Gastroesophageal sphincter (tissue), 3 donors: ENCODE data around the gene UPK3BL1.
"Not testable (repeated sequence)": the region's sequence is repeated elsewhere in the genome, so short reads cannot be mapped to it uniquely, and the experiment has no call there.

Experiments
- EP300 ChIP-seq: sonication (generic); formaldehyde crosslinking; IDR thresholded peaks from one replicate; pipeline ENCODE4 v1.6.1; 2017; ENCODE audit warnings: antibody characterized with exemption, mild to moderate bottlenecking
- POLR2A ChIP-seq, 2 donors: fragments of 450-650 bp; IDR thresholded peaks; one replicate each; pipeline ENCODE4 v1.6.1; 2017; ENCODE audit warnings: antibody characterized with exemption in 2 of 2, mild to moderate bottlenecking in 2 of 2, moderate library complexity in 1 of 2
- POLR2AphosphoS5 ChIP-seq: sonication (generic); formaldehyde crosslinking; IDR thresholded peaks from one replicate; pipeline ENCODE4 v1.6.1; 2017; ENCODE audit warnings: antibody characterized with exemption
- TF ChIP-seq, protein P1 (sequence below), 4 experiments: fragments of 200-600 bp in 2 of 4; fragments of 450-650 bp in 2 of 4; sonication (generic) in 1 of 4; IDR thresholded peaks; one replicate each; pipeline ENCODE4 v1.5.1; 2017 to 2019; ENCODE audit warnings: antibody characterized with exemption in 4 of 4, mild to moderate bottlenecking in 2 of 4, moderate library complexity in 2 of 4

DNA sequence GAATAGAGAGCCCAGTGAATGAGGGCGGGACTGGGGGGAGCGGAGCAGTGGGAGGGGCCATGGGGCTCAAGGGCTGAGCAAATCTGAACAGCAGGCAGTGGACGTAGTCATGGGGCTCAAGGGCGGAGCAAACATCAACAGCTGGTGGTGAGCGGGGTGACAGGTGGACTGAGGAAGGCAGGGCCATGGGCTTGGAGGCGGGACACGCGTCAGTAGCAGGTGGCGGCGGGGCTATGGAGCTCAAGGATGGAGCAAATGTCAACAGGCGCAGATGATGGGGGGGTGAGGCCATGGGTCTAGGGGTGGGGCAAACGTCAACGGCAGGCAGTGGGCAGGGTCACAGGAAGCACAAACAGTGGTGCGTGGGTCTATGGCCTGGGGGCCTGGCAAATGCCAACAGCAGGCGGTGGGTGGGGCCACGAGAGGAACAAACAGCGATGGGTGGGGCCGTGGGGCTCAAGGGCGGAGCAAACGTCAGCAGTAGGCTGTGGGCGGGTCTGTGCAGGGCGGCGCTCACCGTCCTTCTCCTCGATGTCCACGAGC, 50.0 kb downstream of the UPK3BL1 start:
- not testable (repeated sequence) for TF ChIP-seq POLR2A (IDR thresholded peaks at IDR 0.05); POLR2AphosphoS5; EP300
- TF ChIP-seq, protein P1, sequence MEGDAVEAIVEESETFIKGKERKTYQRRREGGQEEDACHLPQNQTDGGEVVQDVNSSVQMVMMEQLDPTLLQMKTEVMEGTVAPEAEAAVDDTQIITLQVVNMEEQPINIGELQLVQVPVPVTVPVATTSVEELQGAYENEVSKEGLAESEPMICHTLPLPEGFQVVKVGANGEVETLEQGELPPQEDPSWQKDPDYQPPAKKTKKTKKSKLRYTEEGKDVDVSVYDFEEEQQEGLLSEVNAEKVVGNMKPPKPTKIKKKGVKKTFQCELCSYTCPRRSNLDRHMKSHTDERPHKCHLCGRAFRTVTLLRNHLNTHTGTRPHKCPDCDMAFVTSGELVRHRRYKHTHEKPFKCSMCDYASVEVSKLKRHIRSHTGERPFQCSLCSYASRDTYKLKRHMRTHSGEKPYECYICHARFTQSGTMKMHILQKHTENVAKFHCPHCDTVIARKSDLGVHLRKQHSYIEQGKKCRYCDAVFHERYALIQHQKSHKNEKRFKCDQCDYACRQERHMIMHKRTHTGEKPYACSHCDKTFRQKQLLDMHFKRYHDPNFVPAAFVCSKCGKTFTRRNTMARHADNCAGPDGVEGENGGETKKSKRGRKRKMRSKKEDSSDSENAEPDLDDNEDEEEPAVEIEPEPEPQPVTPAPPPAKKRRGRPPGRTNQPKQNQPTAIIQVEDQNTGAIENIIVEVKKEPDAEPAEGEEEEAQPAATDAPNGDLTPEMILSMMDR (IDR thresholded peaks at IDR 0.05), result not testable (repeated sequence)
